Vagina (tissue), 2 donors: ENCODE data around the gene ACTN3. TPM values are rescaled to one million over a fixed set of nuclear protein-coding genes. Genes with fewer than 3 reads are reported as not detected.

Experiments used
- DNase-seq, 2 donors: peaks; one replicate each; pipeline ENCODE4 v3.0.0-alpha.2; 2017; ENCODE audit errors: extremely low spot score in 2 of 2
- H3K27ac ChIP-seq: fragments of 200-600 bp; sonication (generic); one replicate; pipeline ENCODE4 v1.5.1; 2019
- H3K27me3 ChIP-seq: fragments of 200-600 bp; sonication (generic); one replicate; pipeline ENCODE4 v1.5.1; 2019
- H3K36me3 ChIP-seq, 2 donors: fragments of 200-600 bp; sonication (generic); one replicate each; pipeline ENCODE4 v1.5.1; 2017 to 2019
- H3K4me1 ChIP-seq: fragments of 200-600 bp; sonication (generic); one replicate; pipeline ENCODE4 v1.5.1; 2019
- H3K4me3 ChIP-seq, 2 donors: fragments of 200-600 bp; sonication (generic); 1 replicate in 1 of 2; 2 replicates in 1 of 2; pipeline ENCODE4 v1.5.1; 2016 to 2019
- H3K9me3 ChIP-seq: fragments of 200-600 bp; sonication (generic); one replicate; pipeline ENCODE4 v1.5.1; 2019
- POLR2A ChIP-seq, 2 donors: fragments of 450-650 bp; IDR thresholded peaks; one replicate each; pipeline ENCODE4 v1.6.1; 2017; ENCODE audit warnings: antibody characterized with exemption in 2 of 2, mild to moderate bottlenecking in 2 of 2, moderate library complexity in 2 of 2
- POLR2AphosphoS5 ChIP-seq, 2 donors: sonication (generic); formaldehyde crosslinking; IDR thresholded peaks; one replicate each; pipeline ENCODE4 v1.9.0; 2017; ENCODE audit warnings: antibody characterized with exemption in 2 of 2, mild to moderate bottlenecking in 2 of 2, low read depth in 1 of 2; ENCODE audit not compliant: insufficient read depth in 1 of 2
- intact Hi-C: fragments of 100-400 bp; cut with DNase I; formaldehyde crosslinking; loops from one replicate; pipeline ENCODE4 v1.15.1; 2023
- total RNA-seq: library from RNA; depleted of rRNA; stranded (reverse); fragments of >200 nt; gene quantifications from one replicate; pipeline ENCODE4 v1.2.3, GENCODE V29; 2016
- TF ChIP-seq, protein P1 (sequence below), 3 experiments: fragments of 450-650 bp in 2 of 3; fragments of 200-600 bp in 1 of 3; sonication (generic) in 1 of 3; IDR thresholded peaks; one replicate each; pipeline ENCODE4 v1.5.1; 2017 to 2019; ENCODE audit warnings: antibody characterized with exemption in 3 of 3, mild to moderate bottlenecking in 2 of 3, moderate library complexity in 2 of 3

ACTN3 gene
- total RNA-seq, 1 donor from 2014 or later = not detected

DNA sequence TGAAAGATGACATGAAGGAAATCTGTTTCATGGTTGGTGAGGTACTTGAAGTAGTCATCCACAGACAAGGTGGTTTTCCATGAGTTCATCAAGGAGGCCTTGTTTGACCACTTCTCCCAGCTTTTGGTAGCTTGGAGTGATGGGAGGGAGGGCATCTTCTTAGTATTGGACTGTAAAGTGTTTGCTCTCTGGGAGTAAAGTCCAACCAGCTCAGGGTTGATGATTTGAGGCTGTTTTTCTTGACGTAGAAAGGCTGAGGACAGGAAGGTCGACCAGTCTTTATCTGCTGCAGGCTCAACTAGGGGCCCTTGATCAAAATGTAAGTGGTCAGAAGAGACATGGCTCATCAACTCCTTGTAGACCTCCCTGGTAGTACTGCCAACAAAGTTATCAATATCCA is 44.5 kb downstream of the ACTN3 start:
- H3K36me3 ChIP-seq = no peaks in the 10 kb centered on the region
- H3K4me1 ChIP-seq = peaks cover 32% of the 10 kb centered on the region
- H3K27ac ChIP-seq = no peak overlapping the region
- TF ChIP-seq POLR2AphosphoS5 (IDR thresholded peaks at IDR 0.05; ENCODE audit: insufficient read depth in 1 of 2, low read depth in 1 of 2) (no peak), POLR2A (IDR thresholded peaks at IDR 0.05) (no peak)
- TF ChIP-seq, protein P1, sequence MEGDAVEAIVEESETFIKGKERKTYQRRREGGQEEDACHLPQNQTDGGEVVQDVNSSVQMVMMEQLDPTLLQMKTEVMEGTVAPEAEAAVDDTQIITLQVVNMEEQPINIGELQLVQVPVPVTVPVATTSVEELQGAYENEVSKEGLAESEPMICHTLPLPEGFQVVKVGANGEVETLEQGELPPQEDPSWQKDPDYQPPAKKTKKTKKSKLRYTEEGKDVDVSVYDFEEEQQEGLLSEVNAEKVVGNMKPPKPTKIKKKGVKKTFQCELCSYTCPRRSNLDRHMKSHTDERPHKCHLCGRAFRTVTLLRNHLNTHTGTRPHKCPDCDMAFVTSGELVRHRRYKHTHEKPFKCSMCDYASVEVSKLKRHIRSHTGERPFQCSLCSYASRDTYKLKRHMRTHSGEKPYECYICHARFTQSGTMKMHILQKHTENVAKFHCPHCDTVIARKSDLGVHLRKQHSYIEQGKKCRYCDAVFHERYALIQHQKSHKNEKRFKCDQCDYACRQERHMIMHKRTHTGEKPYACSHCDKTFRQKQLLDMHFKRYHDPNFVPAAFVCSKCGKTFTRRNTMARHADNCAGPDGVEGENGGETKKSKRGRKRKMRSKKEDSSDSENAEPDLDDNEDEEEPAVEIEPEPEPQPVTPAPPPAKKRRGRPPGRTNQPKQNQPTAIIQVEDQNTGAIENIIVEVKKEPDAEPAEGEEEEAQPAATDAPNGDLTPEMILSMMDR (IDR thresholded peaks at IDR 0.05) = no peak
- no peak overlapping the region for H3K4me3 ChIP-seq
- DNase-seq = no peak
- H3K9me3 ChIP-seq = no peaks in the 10 kb centered on the region
- intact Hi-C loops = no loop called here
- no peaks in the 10 kb centered on the region for H3K27me3 ChIP-seq

DNA sequence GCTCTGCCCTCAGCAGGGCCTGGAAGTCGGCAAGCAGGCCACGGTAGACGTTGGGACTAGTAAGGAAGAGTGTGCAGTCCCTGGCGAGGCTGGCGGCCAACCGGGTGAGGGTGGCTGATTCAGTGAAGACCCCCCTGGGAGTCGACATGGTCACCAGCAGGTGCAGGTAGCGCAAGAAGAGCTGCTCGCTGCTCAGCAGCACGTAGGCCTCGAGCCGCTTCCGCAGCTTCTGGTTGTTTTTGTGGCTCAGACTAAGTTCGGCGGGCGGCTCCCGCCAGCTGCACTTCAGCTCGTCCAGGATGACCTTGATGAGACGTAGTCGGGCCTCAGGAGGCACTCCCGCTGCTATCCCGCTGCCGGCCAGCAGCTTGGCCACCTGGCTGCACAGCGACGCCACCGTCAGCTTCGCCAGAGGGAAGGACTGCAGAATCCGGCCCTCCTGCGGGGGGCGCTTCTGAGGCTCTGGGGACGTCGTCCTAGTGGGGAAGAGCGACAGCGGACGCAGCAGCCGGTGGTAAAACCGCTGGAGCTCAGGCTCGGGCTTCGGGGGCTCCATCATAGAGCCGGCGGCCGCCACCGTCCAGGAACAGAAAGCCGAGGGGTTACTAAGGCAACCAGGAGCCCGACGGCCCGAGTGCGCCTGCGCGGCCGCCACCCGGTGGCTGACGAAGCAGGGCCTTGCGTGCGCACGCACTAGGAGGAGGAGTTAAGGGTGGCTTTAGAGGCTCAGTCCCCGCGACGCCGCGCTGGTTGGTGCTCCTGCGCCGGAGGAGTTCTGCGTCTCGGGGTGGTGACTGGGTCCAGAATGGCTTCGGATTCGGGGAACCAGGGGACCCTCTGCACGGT is 46.0 kb downstream of the ACTN3 start, which contains the start of the genes CCDC87 and CCS:
TSS of gene CCDC87 (minus strand) at position 607 of the 846 bp plus-strand sequence. CDS start at position 559, 48 bp downstream.
TSS of gene CCS (plus strand) at position 729 of the 846 bp plus-strand sequence. CDS start at position 806, 77 bp downstream.
- Histone ChIP-seq H3K36me3 (no peaks in the 10 kb centered on the region), H3K9me3 (no peaks in the 10 kb centered on the region), H3K4me1 (peaks cover 32% of the 10 kb centered on the region), H3K27ac (peak within 1 kb of the TSS; percentile 68), H3K27me3 (no peaks in the 10 kb centered on the region), H3K4me3 (peak within 1 kb of the TSS; percentile 52 to 86)
- TF ChIP-seq POLR2A (IDR thresholded peaks at IDR 0.05) (peak in 1 of 2 donors; percentile 93), POLR2AphosphoS5 (IDR thresholded peaks at IDR 0.05; ENCODE audit: insufficient read depth in 1 of 2, low read depth in 1 of 2) (peak; percentile 98 to 99)
- TF ChIP-seq, protein P1 (IDR thresholded peaks at IDR 0.05) = peak; percentile 30 to 62 (median 58)
- intact Hi-C loops = no loop called here
- peak in 1 of 2 donors; percentile 92 for DNase-seq

DNA sequence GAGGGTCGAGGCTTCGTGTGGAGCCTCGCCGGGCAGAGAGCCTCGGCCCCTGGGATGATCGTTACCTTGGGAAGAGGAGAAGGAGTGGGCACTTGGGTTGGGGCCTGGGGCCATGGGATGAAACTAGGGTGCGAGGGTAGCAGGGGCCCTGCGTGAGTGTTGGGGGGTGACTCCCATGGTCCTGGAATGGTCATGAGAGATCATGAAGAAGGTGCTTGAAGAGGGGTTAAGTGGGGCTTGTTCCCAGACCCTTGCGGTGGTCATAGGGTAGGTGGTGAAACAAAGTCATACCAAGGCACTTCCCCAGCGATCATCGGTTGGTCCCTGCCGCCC is 46.6 kb downstream of the ACTN3 start:
- H3K4me3 ChIP-seq = peak overlapping the region; percentile 52 to 86
- intact Hi-C loops = no loop called here
- peak overlapping the region; percentile 68 for H3K27ac ChIP-seq
- no peaks in the 10 kb centered on the region for H3K36me3 ChIP-seq
- peaks cover 32% of the 10 kb centered on the region for H3K4me1 ChIP-seq
- H3K27me3 ChIP-seq = no peaks in the 10 kb centered on the region
- TF ChIP-seq POLR2AphosphoS5 (IDR thresholded peaks at IDR 0.05; ENCODE audit: insufficient read depth in 1 of 2, low read depth in 1 of 2) = peak in 1 of 2 donors; percentile 58
- TF ChIP-seq, protein P1 (IDR thresholded peaks at IDR 0.05) = no peak
- DNase-seq = no peak
- no peaks in the 10 kb centered on the region for H3K9me3 ChIP-seq

DNA sequence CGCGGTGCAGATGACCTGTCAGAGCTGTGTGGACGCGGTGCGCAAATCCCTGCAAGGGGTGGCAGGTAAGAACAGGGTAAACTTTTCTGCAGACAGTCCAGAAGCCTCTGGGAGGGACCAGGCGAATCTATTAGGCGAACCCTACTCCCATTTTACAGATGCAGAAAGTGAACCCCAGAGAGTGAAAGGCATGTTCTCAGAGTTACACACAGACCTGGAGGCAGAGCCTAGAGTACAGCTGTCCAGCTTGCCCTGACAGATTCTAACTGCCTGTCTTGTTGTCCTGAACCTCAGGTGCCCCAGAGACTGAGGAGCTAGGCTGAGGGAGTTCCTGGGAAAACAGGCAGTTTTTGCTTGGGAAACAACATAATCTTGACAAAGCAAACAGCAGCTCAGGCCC is 46.9 kb downstream of the ACTN3 start:
- Histone ChIP-seq H3K9me3 (no peaks in the 10 kb centered on the region), H3K36me3 (no peaks in the 10 kb centered on the region), H3K4me3 (peak overlapping the region; percentile 52 to 86), H3K27ac (peak overlapping the region; percentile 68), H3K4me1 (peaks cover 32% of the 10 kb centered on the region), H3K27me3 (no peaks in the 10 kb centered on the region)
- no peak for DNase-seq
- intact Hi-C loops = no loop called here
- TF ChIP-seq POLR2AphosphoS5 (IDR thresholded peaks at IDR 0.05; ENCODE audit: insufficient read depth in 1 of 2, low read depth in 1 of 2) (no peak), POLR2A (IDR thresholded peaks at IDR 0.05) (no peak)
- TF ChIP-seq, protein P1 (IDR thresholded peaks at IDR 0.05) = no peak
